ENCODE results near the gene SCGB3A1. TPM values are rescaled to one million over a fixed set of nuclear protein-coding genes. Genes with fewer than 3 reads are reported as not detected.

The SCGB3A1 gene
- total RNA-seq, 3 donors from 2014 or later, result not detected

GRCh38 chr5:180598316-180598701, 7.0 kb upstream of the SCGB3A1 start:
- Histone ChIP-seq H3K36me3 (ENCODE audit: low read depth) (no peaks in the 10 kb centered on the region), H3K4me3 (no peak overlapping the region), H3K4me1 (ENCODE audit: low read depth) (no peaks in the 10 kb centered on the region), H3K9me3 (no peaks in the 10 kb centered on the region)
- intact Hi-C loops (cut with DNase I, micrococcal nuclease), result no loop called here
- TF ChIP-seq CTCF (IDR thresholded peaks at IDR 0.05), result no peak
- DNase-seq, result no peak
- no peak for ATAC-seq

GRCh38 chr5:180596668-180597231, 5.5 kb upstream of the SCGB3A1 start:
- intact Hi-C loops (cut with DNase I, micrococcal nuclease), result no loop called here
- DNase-seq (no peak), ATAC-seq (no peak)
- Histone ChIP-seq H3K9me3 (no peaks in the 10 kb centered on the region), H3K4me1 (ENCODE audit: low read depth) (no peaks in the 10 kb centered on the region), H3K36me3 (ENCODE audit: low read depth) (no peaks in the 10 kb centered on the region), H3K4me3 (no peak overlapping the region)
- TF ChIP-seq CTCF (IDR thresholded peaks at IDR 0.05), result no peak

GRCh38 chr5:180596115-180596667, 4.9 kb upstream of the SCGB3A1 start:
- Histone ChIP-seq H3K4me3 (no peak overlapping the region), H3K36me3 (ENCODE audit: low read depth) (no peaks in the 10 kb centered on the region), H3K4me1 (ENCODE audit: low read depth) (no peaks in the 10 kb centered on the region), H3K9me3 (no peaks in the 10 kb centered on the region)
- intact Hi-C loops (cut with DNase I, micrococcal nuclease), result no loop called here
- TF ChIP-seq CTCF (IDR thresholded peaks at IDR 0.05), result no peak
- ATAC-seq, result no peak
- no peak for DNase-seq

GRCh38 chr5:180595381-180596114, 4.2 kb upstream of the SCGB3A1 start:
- intact Hi-C loops (cut with DNase I, micrococcal nuclease), result no loop called here
- no peak for TF ChIP-seq CTCF (IDR thresholded peaks at IDR 0.05)
- DNase-seq, result no peak

GRCh38 chr5:180595046-180595379, 3.7 kb upstream of the SCGB3A1 start:
- intact Hi-C loops (cut with DNase I, micrococcal nuclease), result no loop called here
- Histone ChIP-seq H3K4me3 (no peak overlapping the region), H3K36me3 (ENCODE audit: low read depth) (no peaks in the 10 kb centered on the region), H3K9me3 (no peaks in the 10 kb centered on the region), H3K4me1 (ENCODE audit: low read depth) (no peaks in the 10 kb centered on the region)
- no peak for DNase-seq
- no peak for TF ChIP-seq CTCF (IDR thresholded peaks at IDR 0.05)
- ATAC-seq, result no peak

More at GRCh38 chr5:180595381-180596114, 4.2 kb upstream of the SCGB3A1 start:
- H3K4me3 ChIP-seq, result no peak overlapping the region
- no peaks in the 10 kb centered on the region for H3K9me3 ChIP-seq
- H3K36me3 ChIP-seq (ENCODE audit: low read depth), result no peaks in the 10 kb centered on the region
- no peak for ATAC-seq
- H3K4me1 ChIP-seq (ENCODE audit: low read depth), result no peaks in the 10 kb centered on the region
